Measurements from ENCODE around the gene ABHD16B.

GRCh38 chr20:63896264-63897105 is 35.2 kb downstream of the ABHD16B start:
- TF ChIP-seq ZNF274 (IDR thresholded peaks at IDR 0.05; ENCODE audit: low read depth, low read length) (no peak), YY1 (IDR thresholded peaks at IDR 0.05; ENCODE audit: insufficient read depth, insufficient read length) (no peak)
